Skin epidermis (tissue), 12 donors: ENCODE measurements around the gene WWOX.
A peak's percentile ranks its signal among the peaks of the same experiment; 100 is the strongest.
"Not testable (repeated sequence)": the region's sequence is repeated elsewhere in the genome, so short reads cannot be mapped to it uniquely, and the experiment has no call there.

Experiments used
- H3K27ac ChIP-seq, 21 experiments: fragments of 200-600 bp; sonication (generic) in 11 of 21; one replicate each; pipeline ENCODE4 v1.5.0; 2020; ENCODE audit warnings: mild to moderate bottlenecking in 3 of 21, inconsistent platforms in 2 of 21, moderate library complexity in 2 of 21
- H3K4me3 ChIP-seq, 7 experiments: fragments of 200-600 bp; sonication (generic) in 2 of 7; one replicate each; pipeline ENCODE4 v1.5.0; 2020; ENCODE audit warnings: inconsistent platforms in 2 of 7, mild to moderate bottlenecking in 2 of 7, moderate library complexity in 1 of 7

Gene WWOX

DNA sequence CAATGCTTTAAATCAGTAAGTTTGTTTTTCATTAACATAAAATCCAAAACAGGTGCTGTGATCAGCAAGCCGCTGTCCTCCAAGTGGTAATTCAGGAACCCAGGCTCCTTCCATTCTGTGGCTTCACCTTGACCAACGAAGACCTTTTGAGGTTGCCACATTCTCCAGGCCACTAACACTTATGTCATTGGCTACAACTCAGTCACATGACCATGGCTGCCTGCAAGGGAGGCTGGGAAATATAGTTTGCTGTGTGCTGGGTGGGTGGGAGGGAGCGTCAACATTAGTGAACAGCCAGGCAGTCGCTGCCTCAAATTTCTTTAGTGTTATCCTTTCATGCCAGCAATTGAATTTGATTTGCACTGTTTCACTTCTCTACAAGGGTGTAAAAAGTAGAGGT lies 951.9 kb downstream of the WWOX start:
- Histone ChIP-seq H3K27ac (peak overlapping the region in 1 of 21 experiments; percentile 15), H3K4me3 (no peak overlapping the region)

GRCh38 chr16:79052198-79052597 lies 952.7 kb downstream of the WWOX start:
- H3K27ac ChIP-seq, H3K4me3 ChIP-seq: not testable (repeated sequence)

DNA sequence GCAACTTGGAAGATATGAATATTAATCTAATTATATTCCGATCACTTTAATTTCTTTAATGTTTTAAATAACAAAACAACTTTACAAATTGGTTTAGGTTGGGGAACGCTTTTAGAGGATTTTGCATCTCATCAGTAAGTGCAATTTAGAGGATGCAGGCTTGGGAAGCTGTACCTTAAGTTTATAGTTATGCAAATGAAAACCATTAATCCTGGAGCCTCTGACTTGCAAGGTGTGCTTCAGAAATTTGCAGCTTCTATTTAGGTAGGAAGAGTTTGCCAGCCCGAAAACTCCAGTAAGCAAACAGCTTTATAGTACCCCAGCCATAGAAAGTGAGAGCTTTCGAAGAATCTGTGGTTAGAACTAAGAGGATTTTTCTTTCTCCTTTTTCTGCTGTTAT lies 954.1 kb downstream of the WWOX start:
- no peak overlapping the region for H3K27ac ChIP-seq
- H3K4me3 ChIP-seq = no peak overlapping the region

GRCh38 chr16:79054211-79054984 lies 954.9 kb downstream of the WWOX start:
- H3K4me3 ChIP-seq = no peak overlapping the region

GRCh38 chr16:79055251-79055970 lies 956.0 kb downstream of the WWOX start:
- Histone ChIP-seq H3K27ac (no peak overlapping the region), H3K4me3 (no peak overlapping the region)

More at GRCh38 chr16:79054211-79054984, 954.9 kb downstream of the WWOX start:
- H3K27ac ChIP-seq = no peak overlapping the region

- no peak overlapping the region for H3K4me3 ChIP-seq
- no peak overlapping the region for H3K27ac ChIP-seq
These were observed 961.7 kb downstream of the WWOX start for GRCh38 chr16:79061181-79061580.

- no peak overlapping the region for H3K27ac ChIP-seq
- H3K4me3 ChIP-seq = no peak overlapping the region
These were observed 962.9 kb downstream of the WWOX start for GRCh38 chr16:79062336-79062735.

GRCh38 chr16:79062821-79063220 lies 963.4 kb downstream of the WWOX start:
- no peak overlapping the region for H3K27ac ChIP-seq
- no peak overlapping the region for H3K4me3 ChIP-seq

GRCh38 chr16:79064256-79064972 lies 965.0 kb downstream of the WWOX start:
- Histone ChIP-seq H3K4me3 (no peak overlapping the region), H3K27ac (no peak overlapping the region)

DNA sequence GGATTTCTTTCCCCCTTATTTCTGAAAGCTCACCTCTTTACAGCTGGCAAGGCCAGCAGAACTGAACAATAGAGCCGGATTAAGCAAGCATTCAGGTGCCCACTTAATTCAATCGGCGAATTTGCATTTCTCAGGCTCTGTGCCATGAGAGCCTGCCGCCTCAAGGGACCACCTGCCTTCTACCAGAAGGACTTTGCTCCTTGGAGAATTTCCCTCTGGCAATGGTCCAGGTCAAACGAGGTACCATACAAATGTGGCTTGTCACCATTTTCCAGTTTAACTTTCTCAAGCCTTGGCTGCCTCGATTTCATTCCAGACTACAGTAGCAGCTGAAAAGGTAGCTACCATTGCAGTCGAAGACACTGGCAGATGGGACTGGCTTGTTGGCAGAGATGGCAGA lies 967.1 kb downstream of the WWOX start:
- H3K4me3 ChIP-seq = no peak overlapping the region
- H3K27ac ChIP-seq = no peak overlapping the region

- Histone ChIP-seq H3K27ac (no peak overlapping the region), H3K4me3 (no peak overlapping the region)
These were observed 968.1 kb downstream of the WWOX start for GRCh38 chr16:79067600-79067999.

GRCh38 chr16:79069121-79069520 lies 969.7 kb downstream of the WWOX start:
- Histone ChIP-seq H3K27ac (peak overlapping the region in 1 of 21 experiments; percentile 42), H3K4me3 (no peak overlapping the region)

DNA sequence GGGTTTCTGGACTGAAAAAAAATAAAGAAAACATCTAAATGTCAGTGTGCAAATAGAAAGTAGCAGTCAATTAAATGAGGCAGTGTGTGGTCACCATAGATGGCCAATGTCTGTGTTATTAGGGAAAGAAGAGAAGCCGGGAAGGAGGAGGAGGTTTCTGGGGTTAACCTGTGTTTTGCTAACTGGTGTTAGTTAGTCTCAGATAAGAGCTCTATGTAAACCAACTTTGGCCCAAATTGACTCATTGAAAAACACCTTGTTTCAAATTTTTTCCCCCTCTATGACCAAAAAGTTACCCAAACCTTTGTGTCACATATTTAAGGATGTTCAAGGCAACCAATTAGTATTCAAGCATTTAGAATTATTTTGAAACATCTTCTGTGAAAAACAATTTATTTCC lies 970.2 kb downstream of the WWOX start:
- Histone ChIP-seq H3K4me3 (no peak overlapping the region), H3K27ac (peak overlapping the region in 3 of 21 experiments; percentile 14 to 44 (median 42))

- Histone ChIP-seq H3K4me3 (no peak overlapping the region), H3K27ac (no peak overlapping the region)
These were observed 972.0 kb downstream of the WWOX start for GRCh38 chr16:79071424-79071823.

GRCh38 chr16:79072517-79072916 lies 973.1 kb downstream of the WWOX start:
- Histone ChIP-seq H3K27ac (no peak overlapping the region), H3K4me3 (no peak overlapping the region)

GRCh38 chr16:79073566-79073965 lies 974.1 kb downstream of the WWOX start:
- Histone ChIP-seq H3K4me3 (no peak overlapping the region), H3K27ac (no peak overlapping the region)

GRCh38 chr16:79074541-79074940 lies 975.1 kb downstream of the WWOX start:
- no peak overlapping the region for H3K27ac ChIP-seq
- no peak overlapping the region for H3K4me3 ChIP-seq

DNA sequence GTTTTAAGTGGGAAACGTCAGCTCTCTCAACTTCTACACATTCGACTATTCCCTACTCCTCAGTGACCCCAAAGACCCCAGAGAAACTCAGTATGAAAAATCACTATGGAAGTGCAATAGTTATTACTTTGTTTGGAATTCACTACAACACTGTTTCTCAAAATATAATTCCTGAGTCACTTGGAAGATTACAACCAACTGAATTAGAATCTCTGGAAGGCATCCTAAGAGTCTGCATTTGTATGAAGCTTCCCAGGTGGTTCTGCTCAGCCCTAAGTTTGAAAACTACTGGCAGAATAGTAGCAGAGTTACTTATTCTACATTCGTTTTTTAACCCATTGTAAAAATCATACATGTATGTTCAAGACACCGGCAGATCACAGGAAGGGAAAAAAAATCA lies 975.5 kb downstream of the WWOX start:
- Histone ChIP-seq H3K4me3 (no peak overlapping the region), H3K27ac (no peak overlapping the region)

GRCh38 chr16:79076047-79076767 lies 976.8 kb downstream of the WWOX start:
- Histone ChIP-seq H3K27ac (no peak overlapping the region), H3K4me3 (no peak overlapping the region)

- Histone ChIP-seq H3K27ac (no peak overlapping the region), H3K4me3 (no peak overlapping the region)
These were observed 977.9 kb downstream of the WWOX start for GRCh38 chr16:79077346-79077745.
